Suprapubic skin (tissue), 3 donors: ENCODE results near the gene TIMP1.

Experiments
- CTCF ChIP-seq, 2 donors: fragments of 200-600 bp in 1 of 2; fragments of 450-650 bp in 1 of 2; sonication (generic) in 1 of 2; IDR thresholded peaks; one replicate each; pipeline ENCODE4 v1.5.1; 2016 to 2019; ENCODE audit warnings: antibody characterized with exemption in 2 of 2, mild to moderate bottlenecking in 1 of 2, moderate library complexity in 1 of 2
- POLR2A ChIP-seq, 2 donors: fragments of 450-650 bp; IDR thresholded peaks; one replicate each; pipeline ENCODE4 v1.6.1; 2017; ENCODE audit warnings: antibody characterized with exemption in 2 of 2, mild to moderate bottlenecking in 2 of 2, moderate library complexity in 2 of 2

GRCh38 chrX:47625365-47625764 is 43.1 kb downstream of the TIMP1 start:
- TF ChIP-seq POLR2A (IDR thresholded peaks at IDR 0.05) (no peak), CTCF (IDR thresholded peaks at IDR 0.05) (no peak)
